ENCODE measurements around the gene SLC6A16. TPM values are rescaled to one million over a fixed set of nuclear protein-coding genes. Genes with fewer than 3 reads are reported as not detected.
"Not testable (repeated sequence)": the region's sequence is repeated elsewhere in the genome, so short reads cannot be mapped to it uniquely, and the experiment has no call there.

The SLC6A16 gene
- total RNA-seq, 1 donor from 2014 or later = 5.0 TPM

- no peaks in the 10 kb centered on the region for H3K79me2 ChIP-seq (ENCODE audit: low read depth)
- Mint-ChIP-seq H3K36me3 (peaks cover 44% of the 10 kb centered on the region), H3K4me1 (no peaks in the 10 kb centered on the region), H3K27ac (no peak overlapping the region), H3K27me3 (ENCODE audit: insufficient read depth, low read depth) (no peaks in the 10 kb centered on the region), H3K4me3 (no peak overlapping the region), H3K9me3 (no peaks in the 10 kb centered on the region)
- DNase-seq (ENCODE audit: low spot score) = no peak
- no peak overlapping the region for H3K4me3 ChIP-seq
- no peak overlapping the region for H2AFZ ChIP-seq (replicated peaks)
- no peaks in the 10 kb centered on the region for H3K27me3 ChIP-seq
- no peaks in the 10 kb centered on the region for H3K9me3 ChIP-seq (ENCODE audit: low read depth)
- no peak overlapping the region for H3K27ac ChIP-seq
- no peak for TF ChIP-seq EZH2 (IDR thresholded peaks at IDR 0.05)
- no peak for TF ChIP-seq CTCF (IDR thresholded peaks at IDR 0.05)
- TF ChIP-seq EZH2phosphoT487 (IDR thresholded peaks at IDR 0.05) = no peak
- H3K4me2 ChIP-seq = no peak overlapping the region
- H3F3A ChIP-seq (ENCODE audit: low read depth) = no peaks in the 10 kb centered on the region
- no peaks in the 10 kb centered on the region for H3K36me3 ChIP-seq
- no peaks in the 10 kb centered on the region for H4K20me1 ChIP-seq (ENCODE audit: low read depth)
- H3K9ac ChIP-seq = no peak overlapping the region
- H3K4me1 ChIP-seq = no peaks in the 10 kb centered on the region
Observed at GRCh38 chr19:49309087-49309486, 15.9 kb downstream of the SLC6A16 start.

GRCh38 chr19:49306734-49307133, 18.3 kb downstream of the SLC6A16 start:
- H3K4me1 ChIP-seq; H3K27me3 Mint-ChIP-seq (ENCODE audit: insufficient read depth, low read depth); H3K4me1 Mint-ChIP-seq; H3K4me2 ChIP-seq; H3F3A ChIP-seq (ENCODE audit: low read depth); H3K9ac ChIP-seq; H2AFZ ChIP-seq (replicated peaks); H3K9me3 ChIP-seq (ENCODE audit: low read depth); H3K79me2 ChIP-seq (ENCODE audit: low read depth); H3K36me3 ChIP-seq; H3K9me3 Mint-ChIP-seq; H3K4me3 Mint-ChIP-seq; H3K27ac ChIP-seq; H3K27ac Mint-ChIP-seq; H3K4me3 ChIP-seq; H4K20me1 ChIP-seq (ENCODE audit: low read depth); DNase-seq (ENCODE audit: low spot score); H3K27me3 ChIP-seq: not testable (repeated sequence)
- peaks cover 49% of the 10 kb centered on the region for H3K36me3 Mint-ChIP-seq

- no peaks in the 10 kb centered on the region for H4K20me1 ChIP-seq (ENCODE audit: low read depth)
- peaks cover 5% of the 10 kb centered on the region for H3K9me3 Mint-ChIP-seq
Observed at GRCh38 chr19:49301866-49302252, 23.1 kb downstream of the SLC6A16 start.

More at GRCh38 chr19:49301866-49302252, 23.1 kb downstream of the SLC6A16 start:
- Mint-ChIP-seq H3K4me1 (peaks cover 3% of the 10 kb centered on the region), H3K27me3 (ENCODE audit: insufficient read depth, low read depth) (no peaks in the 10 kb centered on the region), H3K36me3 (peaks cover 24% of the 10 kb centered on the region), H3K4me3 (no peak overlapping the region), H3K27ac (no peak overlapping the region)
- no peak for DNase-seq (ENCODE audit: low spot score)
- no peaks in the 10 kb centered on the region for H3K27me3 ChIP-seq
- no peak for TF ChIP-seq EZH2 (IDR thresholded peaks at IDR 0.05)
- TF ChIP-seq CTCF (IDR thresholded peaks at IDR 0.05) = no peak
- TF ChIP-seq EZH2phosphoT487 (IDR thresholded peaks at IDR 0.05) = no peak
- no peak overlapping the region for H3K4me3 ChIP-seq
- no peaks in the 10 kb centered on the region for H3K36me3 ChIP-seq
- peaks cover 6% of the 10 kb centered on the region for H3F3A ChIP-seq (ENCODE audit: low read depth)
- no peak overlapping the region for H2AFZ ChIP-seq (replicated peaks)
- H3K79me2 ChIP-seq (ENCODE audit: low read depth) = no peaks in the 10 kb centered on the region
- no peak overlapping the region for H3K27ac ChIP-seq
- H3K9ac ChIP-seq = no peak overlapping the region
- no peaks in the 10 kb centered on the region for H3K4me1 ChIP-seq
- H3K4me2 ChIP-seq = no peak overlapping the region
- H3K9me3 ChIP-seq (ENCODE audit: low read depth) = no peaks in the 10 kb centered on the region

Data from neural progenitor cell (in vitro differentiated cells).